GM11168 (cell line): ENCODE results near the gene SHTN1.

ENCODE experiments used
- in situ Hi-C: fragments of 300-500 bp; cut with MboI; formaldehyde crosslinking; loops from one replicate; pipeline ENCODE4 v1.12.0; 2022; ENCODE audit warnings: low sequenced_read_pairs; ENCODE audit not compliant: unreplicated experiment

The SHTN1 gene

DNA sequence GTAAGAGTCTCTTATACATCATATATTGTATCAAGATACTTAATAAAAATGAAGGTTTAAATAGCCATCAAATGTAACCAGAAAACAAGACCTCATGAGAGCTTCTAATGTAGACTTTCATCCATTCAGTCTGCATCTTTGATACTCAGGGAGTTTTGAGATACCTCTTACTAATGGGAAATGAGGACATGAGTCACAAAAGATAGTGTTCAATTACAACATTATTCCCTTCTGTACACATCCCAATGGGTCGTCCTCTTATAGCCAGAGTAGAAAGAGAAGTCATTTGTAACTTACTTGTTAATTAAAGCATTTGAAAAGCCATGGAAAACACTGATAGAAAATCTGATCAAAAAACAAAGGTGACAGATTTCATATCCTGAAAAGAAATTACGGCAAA, 19.4 kb downstream of the SHTN1 start:
- in situ Hi-C loops = no loop called here

DNA sequence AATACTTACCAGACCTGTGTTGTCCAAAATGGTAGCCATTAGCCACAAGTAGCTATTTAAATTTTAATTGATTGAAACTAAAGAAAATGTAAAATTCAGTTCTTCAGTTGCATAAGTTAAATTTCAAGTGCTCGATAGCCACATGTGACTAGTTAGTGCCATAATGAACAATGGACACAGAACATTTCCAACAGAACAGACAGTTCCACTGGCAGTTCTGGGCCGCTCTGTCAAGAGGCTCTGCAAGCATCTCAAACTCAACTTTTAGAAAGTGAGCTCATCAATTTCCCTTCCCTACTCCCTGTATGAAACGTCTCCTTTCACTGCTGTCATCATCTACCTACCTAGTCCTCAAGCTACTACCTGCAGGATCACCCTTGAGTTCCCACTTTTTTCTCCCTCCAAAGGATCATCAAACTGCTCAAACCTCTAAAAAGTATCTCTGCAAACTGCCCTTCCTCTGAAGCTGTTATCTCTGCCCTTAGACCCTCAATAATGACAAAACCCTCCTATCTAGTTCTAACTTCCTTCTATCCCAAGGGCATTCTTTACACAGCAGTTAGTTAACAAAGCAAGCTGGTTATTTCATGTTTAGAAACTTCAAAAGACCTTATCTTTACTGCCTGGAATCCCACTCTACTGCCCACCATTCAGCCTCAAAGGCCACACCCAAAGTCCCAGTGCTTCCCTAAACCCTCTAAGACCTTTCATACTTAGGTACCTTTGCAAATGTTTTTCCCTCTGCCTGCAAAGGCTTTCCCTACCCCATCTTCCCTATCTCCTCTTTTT, 20.6 kb downstream of the SHTN1 start:
- in situ Hi-C loops = no loop called here

DNA sequence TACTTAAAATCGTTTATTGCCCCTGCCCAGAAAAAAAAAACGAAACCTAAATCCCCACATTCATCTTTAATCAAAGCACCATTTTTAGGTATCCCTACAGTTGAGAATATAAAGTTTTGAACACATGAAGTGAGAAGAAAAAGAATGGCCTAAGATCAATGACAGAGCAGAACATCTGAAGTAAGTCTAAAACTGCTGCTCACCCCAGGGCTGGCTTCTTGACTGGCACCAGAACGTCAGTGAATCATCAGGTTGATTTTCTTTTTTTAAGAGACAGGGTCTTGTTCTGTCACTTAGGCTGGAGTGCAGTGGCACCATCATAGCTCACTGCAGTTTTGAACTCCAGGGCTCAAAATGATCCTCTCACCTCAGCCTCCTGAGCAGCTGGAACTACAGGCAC, 24.9 kb downstream of the SHTN1 start:
- in situ Hi-C loops = no loop called here

DNA sequence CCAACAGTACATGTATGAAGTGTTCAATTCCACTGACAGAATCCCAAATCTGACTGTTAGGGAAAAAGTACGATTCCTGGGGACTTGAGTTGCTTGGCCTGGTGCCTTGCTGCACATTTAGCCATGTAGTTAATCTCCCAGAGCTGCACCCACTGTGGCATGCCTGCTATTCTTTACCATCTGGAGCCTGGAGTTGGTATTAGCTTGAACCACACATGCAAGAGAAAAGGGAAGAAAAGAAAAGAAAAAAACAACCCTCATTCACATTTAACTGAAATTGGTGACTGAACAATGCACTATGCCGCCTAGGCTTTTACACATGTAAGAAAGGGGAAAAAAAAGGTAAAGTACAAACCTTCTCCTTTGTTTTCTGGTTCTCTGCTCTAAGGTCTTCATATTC, 26.1 kb downstream of the SHTN1 start:
- in situ Hi-C loops = no loop called here

DNA sequence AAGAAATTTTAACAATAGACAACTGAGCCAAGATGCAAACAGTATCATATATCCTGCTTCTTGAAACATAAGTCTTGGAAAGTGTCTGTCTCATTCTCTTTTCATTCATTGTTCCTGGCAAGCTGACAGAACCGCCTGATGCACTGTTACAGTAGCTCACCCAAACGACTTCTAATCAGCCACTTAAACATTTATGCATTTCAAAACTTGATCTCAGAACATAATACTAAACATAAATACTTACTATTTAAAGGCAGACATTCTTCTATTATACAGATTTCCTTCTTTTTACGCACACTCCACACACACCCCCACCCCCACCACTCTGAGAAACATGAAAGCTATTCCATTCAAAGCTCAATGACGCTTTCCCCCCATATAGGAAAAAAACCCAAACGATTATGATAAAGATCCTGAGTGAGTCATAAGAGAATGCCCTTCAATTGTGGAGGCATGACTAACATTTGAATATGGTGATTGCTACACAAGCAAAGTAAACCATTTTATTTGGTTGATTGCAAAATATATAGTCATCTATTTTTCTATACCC, 30.5 kb downstream of the SHTN1 start:
- in situ Hi-C loops = no loop called here

DNA sequence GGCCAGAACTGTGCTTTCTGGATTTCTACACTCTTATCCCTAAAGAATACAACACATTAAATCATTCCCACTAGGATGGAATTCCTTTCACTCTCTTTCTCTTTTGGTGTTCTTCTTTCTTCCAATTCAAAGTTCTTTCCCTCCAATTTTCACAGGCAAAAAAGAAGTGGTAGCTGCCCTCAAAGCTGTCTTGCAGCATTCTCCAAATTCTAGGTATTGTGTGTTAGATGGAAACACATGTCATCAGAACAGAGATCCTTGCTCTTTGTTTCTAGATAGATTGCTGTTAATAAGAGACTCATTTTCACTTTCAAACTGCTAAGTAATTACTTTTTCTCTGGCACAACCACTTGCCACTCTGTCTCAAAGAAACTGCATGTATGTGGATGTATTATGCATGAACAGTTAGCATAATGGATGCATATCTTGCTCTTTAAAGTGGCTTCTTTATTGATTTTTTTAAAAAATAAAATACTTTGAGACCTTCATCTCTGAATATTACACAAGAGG, 31.0 kb downstream of the SHTN1 start:
- in situ Hi-C loops = no loop called here

DNA sequence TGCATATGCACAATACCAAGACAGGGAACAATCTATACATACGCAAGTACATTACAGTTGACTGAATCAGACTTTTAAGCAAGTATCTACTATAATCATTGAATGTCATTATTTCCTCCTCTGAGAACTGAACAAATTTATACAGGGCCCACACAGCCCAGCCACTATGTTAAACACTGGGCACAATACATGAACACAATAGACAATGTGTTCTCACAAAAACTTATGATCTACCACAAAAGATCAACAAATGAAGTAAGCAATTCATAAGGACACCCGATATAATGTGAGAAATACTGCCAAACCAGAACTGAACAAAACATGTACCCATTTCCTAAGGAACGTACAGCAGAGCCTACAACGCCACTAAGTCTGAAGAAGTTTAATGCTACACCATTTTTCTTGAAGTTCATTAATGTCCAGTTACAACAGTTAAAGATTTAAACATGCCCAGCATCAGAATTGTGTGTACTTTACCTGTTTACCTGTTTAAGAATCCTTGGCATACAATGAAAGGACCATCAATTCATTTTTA, 31.5 kb downstream of the SHTN1 start:
- in situ Hi-C loops = no loop called here

DNA sequence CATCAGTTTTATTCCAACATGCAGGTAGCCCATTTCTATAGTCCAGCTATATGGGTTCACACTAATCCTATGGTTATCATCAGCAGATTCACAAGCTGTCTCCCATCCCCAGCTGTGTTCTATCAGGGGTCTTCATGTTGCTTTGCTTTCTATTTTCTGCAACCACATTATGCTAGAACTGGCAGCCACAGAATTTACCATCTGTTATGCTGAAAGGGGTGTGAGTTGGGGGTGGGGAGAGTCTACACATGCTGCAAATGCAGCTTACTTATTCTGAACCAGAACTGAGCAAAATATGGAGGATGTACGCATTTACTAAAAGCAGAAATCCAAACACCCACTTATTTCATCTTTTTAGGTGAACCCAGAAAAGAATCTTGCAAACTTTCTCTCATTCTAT, 32.9 kb downstream of the SHTN1 start:
- in situ Hi-C loops = no loop called here

DNA sequence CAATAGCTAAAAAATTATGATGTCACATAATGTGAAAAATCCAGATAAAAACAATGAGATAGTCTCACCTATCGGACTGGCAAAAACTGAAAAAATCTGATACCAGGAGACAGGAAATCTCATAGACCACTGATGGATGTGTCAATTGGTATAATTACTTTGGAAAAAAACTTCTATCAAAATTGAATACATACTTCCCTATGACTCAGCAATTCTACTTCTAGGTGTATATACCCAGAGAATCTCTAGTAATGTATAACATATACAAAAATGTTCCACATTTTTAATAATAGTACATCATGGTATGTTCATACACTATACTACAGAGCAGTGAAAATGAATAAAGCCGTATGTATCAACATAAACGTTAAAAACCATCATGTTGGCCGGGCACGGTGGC, 34.9 kb downstream of the SHTN1 start:
- in situ Hi-C loops = no loop called here

DNA sequence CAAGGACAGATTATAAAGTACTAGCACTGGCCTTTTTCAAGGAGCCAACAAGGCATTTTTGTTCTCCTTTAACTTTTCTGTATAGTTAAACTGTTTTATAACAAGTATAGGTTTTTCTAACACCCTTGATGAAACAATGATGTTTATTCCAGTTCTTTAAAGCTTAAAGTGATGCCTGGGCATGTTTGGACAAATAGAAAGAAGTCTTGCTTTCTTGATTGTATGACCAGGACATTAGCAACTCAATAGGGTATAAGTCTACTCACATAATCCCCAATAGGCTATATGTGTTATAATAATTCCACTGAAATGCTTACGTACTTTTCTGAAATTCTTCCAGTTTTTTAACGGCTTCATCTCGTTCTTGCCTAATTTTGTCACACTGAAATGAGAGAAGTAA, 36.7 kb downstream of the SHTN1 start:
- in situ Hi-C loops = no loop called here

DNA sequence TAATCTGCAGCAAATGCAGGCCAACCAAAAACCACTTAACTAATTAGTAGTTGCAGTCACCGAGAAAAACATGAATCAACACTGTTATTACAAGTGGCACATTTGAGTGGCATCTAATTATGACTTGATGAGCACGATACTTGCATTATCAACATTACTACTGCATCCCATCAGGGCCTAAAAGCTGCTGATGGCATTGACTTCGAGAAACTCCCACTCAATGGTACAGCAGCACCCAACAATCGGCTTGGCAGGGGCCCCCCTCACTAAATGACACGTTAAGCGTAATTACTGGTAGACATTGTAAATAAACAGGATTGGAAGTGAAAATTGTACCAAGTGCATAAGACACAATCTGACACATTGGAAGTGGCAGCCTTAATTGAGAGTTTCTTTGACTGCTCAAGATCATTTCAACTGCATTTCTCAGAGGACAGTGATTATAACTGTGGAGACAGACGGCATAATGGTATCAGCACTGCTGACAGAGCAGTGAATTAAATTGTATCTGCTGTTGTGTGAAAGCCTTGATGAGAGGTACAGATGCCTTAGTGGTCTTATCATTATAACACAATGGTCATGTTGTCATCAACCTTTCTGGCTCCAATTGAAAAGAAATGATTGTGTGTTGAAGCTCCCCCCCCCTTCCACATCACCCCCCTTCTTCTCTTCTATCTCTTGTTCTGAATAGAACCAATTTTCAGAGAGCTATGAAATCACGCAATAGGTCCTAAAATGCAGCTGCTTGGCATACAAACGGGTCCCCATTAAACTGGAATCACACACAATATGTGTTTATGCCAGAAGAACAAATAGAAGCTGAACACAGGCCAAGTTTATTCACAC, 43.4 kb downstream of the SHTN1 start:
- in situ Hi-C loops = no loop called here

DNA sequence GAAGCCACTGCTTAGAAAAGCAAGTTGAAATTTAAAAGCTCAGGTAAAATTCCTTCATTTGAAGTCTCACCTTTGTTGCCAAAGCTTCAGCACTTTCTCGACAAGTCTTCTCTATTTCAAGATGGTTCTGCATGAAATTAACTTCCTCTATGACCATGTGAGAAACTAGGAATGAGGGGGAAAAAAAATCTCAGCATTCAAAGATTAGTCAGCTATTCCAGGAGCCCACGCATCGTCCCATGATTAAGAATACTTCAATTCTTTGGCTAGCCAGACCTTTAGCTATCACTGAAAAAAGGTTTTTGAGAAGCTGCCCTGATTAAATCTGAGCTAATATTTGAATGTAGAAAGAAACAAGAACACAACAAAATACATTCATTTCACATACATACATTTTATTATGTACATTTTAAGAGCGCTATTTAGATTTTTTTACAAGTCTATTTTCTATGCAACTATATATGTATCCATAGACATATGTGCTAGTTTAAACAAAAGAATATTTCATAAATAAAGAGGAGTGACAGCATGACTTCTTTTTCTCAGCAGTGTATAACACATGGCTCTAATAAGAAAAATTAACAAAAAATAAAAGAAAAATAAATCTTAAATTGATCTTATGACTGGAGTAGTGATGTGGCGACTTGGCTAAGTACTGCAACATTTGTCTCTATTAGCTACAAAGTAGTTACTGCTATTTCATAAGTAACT, 44.8 kb downstream of the SHTN1 start:
- in situ Hi-C loops = no loop called here

DNA sequence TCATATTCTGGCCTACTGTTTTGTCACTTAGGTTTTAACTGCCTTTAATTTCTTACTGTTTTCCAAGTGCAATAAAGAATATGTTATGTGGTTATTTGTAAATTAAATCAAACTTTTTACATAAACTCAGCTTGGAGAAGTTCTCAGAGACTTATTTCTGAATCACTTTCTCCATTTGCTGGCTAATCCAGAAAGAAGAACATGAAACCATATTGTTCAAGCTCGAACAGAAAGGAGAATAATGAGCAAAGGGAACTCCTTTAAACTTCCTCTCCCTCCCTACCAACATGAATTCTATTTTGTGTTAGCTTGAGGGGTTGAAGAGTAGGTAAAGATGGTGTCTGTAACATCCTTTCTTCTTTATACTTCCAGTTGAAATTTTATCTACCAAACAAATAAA, 52.3 kb downstream of the SHTN1 start:
- in situ Hi-C loops = no loop called here

DNA sequence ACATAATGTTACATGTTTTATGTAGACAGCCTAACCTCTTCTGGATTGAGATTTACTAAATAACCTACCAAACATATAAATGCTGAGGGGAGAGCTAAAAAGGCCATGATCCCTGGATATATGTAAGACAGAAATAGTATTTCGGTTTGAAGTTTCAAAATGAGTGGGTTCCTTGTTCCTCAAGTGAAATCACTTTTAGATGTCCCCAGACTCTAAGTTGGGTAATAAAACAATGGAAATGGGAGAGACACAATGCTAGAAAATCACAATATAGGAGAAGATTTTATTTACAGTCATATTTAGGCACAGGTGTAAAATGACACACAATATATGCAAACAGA, 56.5 kb downstream of the SHTN1 start:
- in situ Hi-C loops = no loop called here

DNA sequence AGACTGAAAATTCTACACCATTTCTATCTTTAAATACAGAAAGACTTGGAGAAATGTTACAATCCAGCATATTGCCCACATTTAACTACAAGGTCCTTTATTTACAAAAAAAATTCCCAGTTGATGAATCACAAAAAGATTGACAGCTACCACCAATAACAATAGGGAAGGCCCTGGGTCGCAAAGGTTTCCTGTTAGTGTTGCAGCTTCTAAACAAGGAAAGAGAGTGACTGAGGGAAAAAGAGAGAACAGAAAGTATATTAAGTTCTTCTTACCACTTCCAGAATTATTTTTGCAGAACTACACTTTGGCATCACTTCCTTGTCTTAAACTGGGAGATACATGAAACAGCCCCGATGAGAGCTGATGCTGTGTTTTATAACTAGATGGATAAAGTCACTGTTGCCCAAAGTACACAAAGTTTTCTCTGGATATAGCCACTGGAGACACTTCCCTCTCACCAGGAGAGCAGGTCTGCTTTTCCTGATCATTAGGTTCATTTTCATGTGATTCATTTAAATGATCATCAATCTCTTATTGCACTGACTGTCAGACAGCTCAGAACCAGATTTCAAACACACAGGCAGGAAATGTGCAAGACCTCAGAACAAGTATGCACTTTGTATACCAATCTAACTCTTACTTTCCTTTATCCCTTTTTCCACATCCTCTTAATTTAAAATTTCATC, 57.0 kb downstream of the SHTN1 start:
- in situ Hi-C loops = no loop called here

DNA sequence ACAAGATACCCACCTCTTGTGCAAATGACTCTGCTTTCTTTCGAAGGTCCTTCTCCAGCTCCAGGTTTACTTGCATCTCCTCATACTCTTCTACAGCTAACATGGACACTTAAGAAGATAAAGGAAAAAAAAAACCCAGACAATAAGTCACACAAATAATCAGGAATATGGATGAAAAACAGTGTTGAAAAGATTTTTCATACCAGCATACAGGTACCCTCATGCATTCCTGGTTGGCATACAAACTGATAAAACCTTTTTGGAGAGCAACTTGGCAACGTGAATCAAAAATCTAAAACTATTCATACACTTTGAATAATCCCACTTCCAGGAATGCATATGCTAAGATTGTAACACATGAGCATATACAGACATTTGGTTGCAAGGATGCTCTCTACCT, 60.1 kb downstream of the SHTN1 start:
- in situ Hi-C loops = no loop called here

DNA sequence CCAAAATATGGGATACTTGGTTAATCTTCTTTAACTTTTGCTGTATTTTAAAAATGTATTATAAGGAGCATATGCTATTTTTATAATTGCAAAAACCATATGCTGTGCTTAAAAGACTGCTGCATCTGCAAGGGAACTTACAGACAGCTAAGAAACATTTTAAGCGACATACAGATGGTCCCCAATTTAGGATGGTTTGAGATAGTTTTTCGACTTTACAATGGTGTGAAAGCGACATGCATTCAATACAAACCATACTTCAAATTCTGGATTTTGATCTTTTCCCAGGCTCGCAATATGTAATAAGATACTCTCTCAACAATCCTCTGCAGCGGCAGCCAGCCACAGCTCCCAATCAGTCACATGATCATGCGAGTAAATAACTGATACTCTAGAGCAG, 73.2 kb downstream of the SHTN1 start:
- in situ Hi-C loops = no loop called here

DNA sequence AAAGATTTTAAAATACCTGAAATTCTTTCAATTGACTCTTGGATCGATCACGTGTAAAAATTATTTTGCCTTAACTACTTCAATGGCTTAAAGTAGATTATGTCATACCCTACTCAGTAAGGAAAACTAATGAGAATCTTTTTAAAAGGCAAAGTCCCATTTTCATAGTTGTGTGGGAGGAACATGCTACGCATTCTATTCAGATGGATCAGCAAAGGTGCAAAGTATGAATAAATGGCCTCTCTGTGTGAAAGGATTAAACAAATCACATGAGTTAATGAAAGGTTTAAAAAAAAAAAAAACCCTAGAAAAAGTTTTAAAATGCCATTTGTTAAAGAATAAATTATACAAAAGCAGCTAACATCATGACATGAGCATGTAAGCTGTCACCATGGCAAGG, 78.6 kb downstream of the SHTN1 start:
- in situ Hi-C loops = no loop called here

DNA sequence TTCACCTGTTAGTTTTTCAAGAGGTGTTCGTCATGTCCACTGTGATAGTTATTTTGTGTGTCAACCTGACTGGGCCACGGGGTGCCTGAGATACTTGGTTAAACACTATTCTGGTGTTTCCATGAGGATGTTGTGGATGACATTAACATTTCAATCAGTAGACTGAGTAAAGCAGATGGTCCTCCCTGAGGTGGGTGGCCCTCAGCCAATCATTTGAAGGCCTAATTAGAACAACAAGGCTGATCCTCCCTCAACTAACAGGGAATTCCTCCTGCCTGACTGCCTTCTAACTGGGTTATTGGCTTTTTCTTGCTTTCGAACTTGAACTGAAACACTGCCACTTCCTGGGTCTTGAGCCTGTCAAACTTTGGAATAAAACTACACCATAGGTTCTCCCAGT, 79.9 kb downstream of the SHTN1 start:
- in situ Hi-C loops = no loop called here

DNA sequence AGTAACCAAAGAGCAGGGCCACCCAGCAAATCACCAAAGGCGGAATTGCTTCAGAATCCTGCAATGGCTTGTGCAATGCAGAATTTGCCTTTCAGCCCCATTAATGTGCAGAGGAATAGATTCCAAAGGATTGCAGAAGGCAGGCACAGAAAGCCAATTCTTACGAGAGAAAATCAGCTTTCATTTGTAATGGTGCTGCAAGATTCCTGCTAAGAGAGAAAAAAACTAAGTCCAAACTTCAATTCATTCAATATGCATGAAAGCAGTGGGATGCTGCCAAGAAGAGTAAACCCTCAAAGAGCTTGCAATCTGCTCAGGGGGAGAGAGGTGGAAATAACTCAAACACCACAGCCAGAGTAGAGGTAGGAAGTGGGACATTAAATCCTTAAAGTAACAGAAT, 85.3 kb downstream of the SHTN1 start:
- in situ Hi-C loops = no loop called here
